ENCODE results near the gene MLLT3.
A peak's percentile ranks its signal among the peaks of the same experiment; 100 is the strongest.

Gene MLLT3

GRCh38 chr9:20557890-20558565 lies 64.3 kb downstream of the MLLT3 start:
- DNase-seq (ENCODE audit: low read depth in 3 of 3): no peak

- DNase-seq (ENCODE audit: low read depth in 3 of 3): no peak
These were observed 65.0 kb downstream of the MLLT3 start for GRCh38 chr9:20557285-20557684.

- DNase-seq (ENCODE audit: low read depth in 3 of 3): no peak
These were observed 68.6 kb downstream of the MLLT3 start for GRCh38 chr9:20553558-20554149.

- DNase-seq (ENCODE audit: low read depth in 3 of 3): no peak
These were observed 69.3 kb downstream of the MLLT3 start for GRCh38 chr9:20552874-20553557.

GRCh38 chr9:20551835-20552234 lies 70.5 kb downstream of the MLLT3 start:
- DNase-seq (ENCODE audit: low read depth in 3 of 3): peak in 1 of 3 experiments; percentile 12

GRCh38 chr9:20551236-20551635 lies 71.1 kb downstream of the MLLT3 start:
- no peak for DNase-seq (ENCODE audit: low read depth in 3 of 3)

GRCh38 chr9:20550326-20550725 lies 72.0 kb downstream of the MLLT3 start:
- no peak for DNase-seq (ENCODE audit: low read depth in 3 of 3)

GRCh38 chr9:20549053-20549452 lies 73.2 kb downstream of the MLLT3 start:
- DNase-seq (ENCODE audit: low read depth in 3 of 3): no peak

GRCh38 chr9:20545023-20545622 lies 77.2 kb downstream of the MLLT3 start:
- DNase-seq (ENCODE audit: low read depth in 3 of 3): no peak

GRCh38 chr9:20540169-20540863 lies 82.0 kb downstream of the MLLT3 start:
- no peak for DNase-seq (ENCODE audit: low read depth in 3 of 3)

- DNase-seq (ENCODE audit: low read depth in 3 of 3): no peak
These were observed 83.3 kb downstream of the MLLT3 start for GRCh38 chr9:20538956-20539355.

- no peak for DNase-seq (ENCODE audit: low read depth in 3 of 3)
These were observed 84.2 kb downstream of the MLLT3 start for GRCh38 chr9:20538092-20538491.

- no peak for DNase-seq (ENCODE audit: low read depth in 3 of 3)
These were observed 85.0 kb downstream of the MLLT3 start for GRCh38 chr9:20537294-20537693.

- no peak for DNase-seq (ENCODE audit: low read depth in 3 of 3)
These were observed 89.7 kb downstream of the MLLT3 start for GRCh38 chr9:20532584-20532983.

GRCh38 chr9:20529837-20530236 lies 92.5 kb downstream of the MLLT3 start:
- no peak for DNase-seq (ENCODE audit: low read depth in 3 of 3)

GRCh38 chr9:20528253-20528652 lies 94.0 kb downstream of the MLLT3 start:
- no peak for DNase-seq (ENCODE audit: low read depth in 3 of 3)

- no peak for DNase-seq (ENCODE audit: low read depth in 3 of 3)
These were observed 95.6 kb downstream of the MLLT3 start for GRCh38 chr9:20526500-20527319.

- no peak for DNase-seq (ENCODE audit: low read depth in 3 of 3)
These were observed 97.5 kb downstream of the MLLT3 start for GRCh38 chr9:20524776-20525175.

- no peak for DNase-seq (ENCODE audit: low read depth in 3 of 3)
These were observed 103.6 kb downstream of the MLLT3 start for GRCh38 chr9:20518737-20519136.

- no peak for DNase-seq (ENCODE audit: low read depth in 3 of 3)
These were observed 109.0 kb downstream of the MLLT3 start for GRCh38 chr9:20513126-20513913.
